SK-N-SH treated with all-trans-retinoic acid at 6 μM for 48 hours (cell line): ENCODE data around the gene PALLD.

Experiments used
- ATAC-seq: fragments of 200-7000 bp; cut with Tn5 transposase; 3 replicates; pipeline ENCODE4 v1.9.1; 2020; ENCODE audit warnings: mild to moderate bottlenecking, moderate library complexity
- ARNTL ChIP-seq: fragments of 450-650 bp; formaldehyde crosslinking; IDR thresholded peaks from 2 replicates; pipeline ENCODE4 v1.5.0; 2020; ENCODE audit warnings: low read depth, mild to moderate bottlenecking, moderate library complexity, borderline replicate concordance
- BACH2 ChIP-seq: fragments of 250-450 bp; sonication (Bioruptor Pico); IDR thresholded peaks from 2 replicates; pipeline ENCODE4 v1.9.0; 2021; ENCODE audit warnings: mild to moderate bottlenecking, borderline replicate concordance
- GLIS3 ChIP-seq: fragments of 250-450 bp; sonication (Bioruptor Pico); IDR thresholded peaks from 2 replicates; pipeline ENCODE4 v1.5.0; 2020; ENCODE audit warnings: mild to moderate bottlenecking, moderate library complexity
- ISL1 ChIP-seq: fragments of 250-450 bp; sonication (Bioruptor Pico); IDR thresholded peaks from 2 replicates; pipeline ENCODE4 v2.1.2; 2022; ENCODE audit warnings: mild to moderate bottlenecking, moderate library complexity
- RARB ChIP-seq: fragments of 250-450 bp; sonication (Bioruptor Pico); IDR thresholded peaks from 2 replicates; pipeline ENCODE4 v1.8.0; 2021; ENCODE audit warnings: mild to moderate bottlenecking, moderate library complexity
- SNAI2 ChIP-seq: fragments of 250-450 bp; sonication (Bioruptor Pico); IDR thresholded peaks from 2 replicates; pipeline ENCODE4 v1.5.0; 2020; ENCODE audit warnings: mild to moderate bottlenecking, moderate library complexity
- TCF4 ChIP-seq: fragments of 250-450 bp; sonication (Bioruptor Pico); IDR thresholded peaks from 2 replicates; pipeline ENCODE4 v1.8.0; 2021; ENCODE audit warnings: mild to moderate bottlenecking, moderate library complexity, borderline replicate concordance
- ZC3H10 ChIP-seq: fragments of 250-450 bp; sonication (Bioruptor Pico); IDR thresholded peaks from 2 replicates; pipeline ENCODE4 v1.5.1; 2021; ENCODE audit warnings: mild to moderate bottlenecking, moderate library complexity
- ZFP30 ChIP-seq: fragments of 450-650 bp; formaldehyde crosslinking; IDR thresholded peaks from 2 replicates; pipeline ENCODE4 v1.5.0; 2022; ENCODE audit warnings: mild to moderate bottlenecking, moderate library complexity
- ZNF70 ChIP-seq: fragments of 450-650 bp; formaldehyde crosslinking; IDR thresholded peaks from 2 replicates; pipeline ENCODE4 v1.5.0; 2020; ENCODE audit warnings: mild to moderate bottlenecking, moderate library complexity
- TF ChIP-seq, protein P1 (sequence below): fragments of 250-450 bp; sonication (Bioruptor Pico); IDR thresholded peaks from 2 replicates; pipeline ENCODE4 v1.8.0; 2021; ENCODE audit warnings: low read depth, mild to moderate bottlenecking, moderate library complexity, borderline replicate concordance
- TF ChIP-seq, protein P2 (sequence below): fragments of 250-450 bp; sonication (Bioruptor Pico); IDR thresholded peaks from 2 replicates; pipeline ENCODE4 v1.5.1; 2020; ENCODE audit warnings: low read depth, mild to moderate bottlenecking, moderate library complexity
- TF ChIP-seq, protein P3 (sequence below): fragments of 250-450 bp; sonication (Bioruptor Pico); IDR thresholded peaks from 2 replicates; pipeline ENCODE4 v1.5.0; 2020; ENCODE audit warnings: mild to moderate bottlenecking, moderate library complexity
- TF ChIP-seq, protein P4 (sequence below): fragments of 250-450 bp; sonication (Bioruptor Pico); IDR thresholded peaks from 2 replicates; pipeline ENCODE4 v1.8.0; 2020; ENCODE audit warnings: mild to moderate bottlenecking, moderate library complexity, borderline replicate concordance
- TF ChIP-seq, protein P5 (sequence below): fragments of 250-450 bp; sonication (Bioruptor Pico); IDR thresholded peaks from 2 replicates; pipeline ENCODE4 v1.5.1; 2021; ENCODE audit warnings: mild to moderate bottlenecking, moderate library complexity

The PALLD gene

DNA sequence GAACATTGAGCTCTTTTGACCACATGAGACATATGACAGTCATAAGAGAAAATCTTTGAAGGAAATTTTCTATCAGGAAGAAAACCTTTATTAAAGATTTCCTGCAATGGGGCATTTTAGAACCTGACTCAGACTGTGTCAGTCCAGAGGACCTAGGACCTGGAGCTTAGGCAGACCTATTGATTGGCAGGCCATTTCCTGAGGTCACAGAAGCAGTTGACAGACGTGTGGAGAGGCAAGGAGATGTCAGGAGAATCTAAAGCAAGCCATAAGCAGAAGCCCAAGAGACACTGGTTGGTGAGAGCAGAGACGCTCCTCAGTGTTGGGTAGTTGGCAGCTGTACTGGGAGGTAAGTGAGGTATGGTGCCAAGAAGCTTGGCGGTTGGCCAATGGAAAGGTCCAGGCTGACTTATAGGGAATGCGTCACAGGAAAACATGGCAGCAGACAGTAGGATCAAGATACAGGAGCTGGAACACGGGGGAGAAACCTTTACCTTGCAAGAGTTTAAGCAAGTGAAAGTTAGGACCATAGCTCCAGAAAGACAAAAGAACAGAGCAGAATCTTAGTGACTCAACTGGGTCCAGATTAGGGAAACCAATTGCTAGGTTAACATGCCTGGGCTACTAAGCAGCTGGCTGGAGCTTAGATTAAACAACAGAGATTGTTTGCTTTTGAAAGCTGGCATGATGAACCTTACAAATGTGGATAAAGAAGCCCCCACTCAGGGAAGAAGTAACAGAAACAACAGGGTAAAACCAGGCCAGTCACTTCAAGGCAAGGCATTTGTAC is 18.6 kb downstream of the PALLD start (continued):
- TF ChIP-seq, protein P1, sequence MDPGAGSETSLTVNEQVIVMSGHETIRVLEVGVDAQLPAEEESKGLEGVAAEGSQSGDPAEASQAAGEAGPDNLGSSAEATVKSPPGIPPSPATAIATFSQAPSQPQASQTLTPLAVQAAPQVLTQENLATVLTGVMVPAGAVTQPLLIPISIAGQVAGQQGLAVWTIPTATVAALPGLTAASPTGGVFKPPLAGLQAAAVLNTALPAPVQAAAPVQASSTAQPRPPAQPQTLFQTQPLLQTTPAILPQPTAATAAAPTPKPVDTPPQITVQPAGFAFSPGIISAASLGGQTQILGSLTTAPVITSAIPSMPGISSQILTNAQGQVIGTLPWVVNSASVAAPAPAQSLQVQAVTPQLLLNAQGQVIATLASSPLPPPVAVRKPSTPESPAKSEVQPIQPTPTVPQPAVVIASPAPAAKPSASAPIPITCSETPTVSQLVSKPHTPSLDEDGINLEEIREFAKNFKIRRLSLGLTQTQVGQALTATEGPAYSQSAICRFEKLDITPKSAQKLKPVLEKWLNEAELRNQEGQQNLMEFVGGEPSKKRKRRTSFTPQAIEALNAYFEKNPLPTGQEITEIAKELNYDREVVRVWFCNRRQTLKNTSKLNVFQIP (CRISPR knock-in tag), result no peak
- TF ChIP-seq BACH2 (CRISPR knock-in tag), result no peak
- TF ChIP-seq TCF4, result no peak
- TF ChIP-seq ARNTL (CRISPR knock-in tag), result no peak
- TF ChIP-seq RARB (CRISPR knock-in tag), result no peak
- TF ChIP-seq ZFP30, result no peak
- TF ChIP-seq SNAI2 (CRISPR knock-in tag), result no peak
- TF ChIP-seq, protein P2, sequence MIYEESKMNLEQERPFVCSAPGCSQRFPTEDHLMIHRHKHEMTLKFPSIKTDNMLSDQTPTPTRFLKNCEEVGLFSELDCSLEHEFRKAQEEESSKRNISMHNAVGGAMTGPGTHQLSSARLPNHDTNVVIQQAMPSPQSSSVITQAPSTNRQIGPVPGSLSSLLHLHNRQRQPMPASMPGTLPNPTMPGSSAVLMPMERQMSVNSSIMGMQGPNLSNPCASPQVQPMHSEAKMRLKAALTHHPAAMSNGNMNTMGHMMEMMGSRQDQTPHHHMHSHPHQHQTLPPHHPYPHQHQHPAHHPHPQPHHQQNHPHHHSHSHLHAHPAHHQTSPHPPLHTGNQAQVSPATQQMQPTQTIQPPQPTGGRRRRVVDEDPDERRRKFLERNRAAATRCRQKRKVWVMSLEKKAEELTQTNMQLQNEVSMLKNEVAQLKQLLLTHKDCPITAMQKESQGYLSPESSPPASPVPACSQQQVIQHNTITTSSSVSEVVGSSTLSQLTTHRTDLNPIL (CRISPR knock-in tag), result no peak

DNA sequence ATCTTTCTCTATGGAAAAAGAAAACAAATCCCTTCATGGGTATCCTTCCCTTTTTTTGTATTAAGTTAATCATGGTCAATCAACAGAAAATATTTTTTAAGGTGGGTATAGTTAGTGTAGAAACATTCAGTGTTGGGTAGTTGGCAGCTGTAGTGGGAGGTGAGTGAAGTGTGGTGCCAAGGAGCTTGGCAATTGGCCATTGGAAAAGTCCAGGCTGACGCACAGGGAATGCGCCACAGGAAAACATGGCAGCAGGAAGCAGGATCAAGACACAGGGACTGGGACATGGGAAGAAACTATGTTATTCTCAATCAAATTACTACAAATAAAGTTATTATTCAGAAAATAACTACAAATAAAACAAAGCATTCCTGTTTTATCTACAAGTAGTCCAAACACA is 20.0 kb downstream of the PALLD start:
- TF ChIP-seq, protein P3, sequence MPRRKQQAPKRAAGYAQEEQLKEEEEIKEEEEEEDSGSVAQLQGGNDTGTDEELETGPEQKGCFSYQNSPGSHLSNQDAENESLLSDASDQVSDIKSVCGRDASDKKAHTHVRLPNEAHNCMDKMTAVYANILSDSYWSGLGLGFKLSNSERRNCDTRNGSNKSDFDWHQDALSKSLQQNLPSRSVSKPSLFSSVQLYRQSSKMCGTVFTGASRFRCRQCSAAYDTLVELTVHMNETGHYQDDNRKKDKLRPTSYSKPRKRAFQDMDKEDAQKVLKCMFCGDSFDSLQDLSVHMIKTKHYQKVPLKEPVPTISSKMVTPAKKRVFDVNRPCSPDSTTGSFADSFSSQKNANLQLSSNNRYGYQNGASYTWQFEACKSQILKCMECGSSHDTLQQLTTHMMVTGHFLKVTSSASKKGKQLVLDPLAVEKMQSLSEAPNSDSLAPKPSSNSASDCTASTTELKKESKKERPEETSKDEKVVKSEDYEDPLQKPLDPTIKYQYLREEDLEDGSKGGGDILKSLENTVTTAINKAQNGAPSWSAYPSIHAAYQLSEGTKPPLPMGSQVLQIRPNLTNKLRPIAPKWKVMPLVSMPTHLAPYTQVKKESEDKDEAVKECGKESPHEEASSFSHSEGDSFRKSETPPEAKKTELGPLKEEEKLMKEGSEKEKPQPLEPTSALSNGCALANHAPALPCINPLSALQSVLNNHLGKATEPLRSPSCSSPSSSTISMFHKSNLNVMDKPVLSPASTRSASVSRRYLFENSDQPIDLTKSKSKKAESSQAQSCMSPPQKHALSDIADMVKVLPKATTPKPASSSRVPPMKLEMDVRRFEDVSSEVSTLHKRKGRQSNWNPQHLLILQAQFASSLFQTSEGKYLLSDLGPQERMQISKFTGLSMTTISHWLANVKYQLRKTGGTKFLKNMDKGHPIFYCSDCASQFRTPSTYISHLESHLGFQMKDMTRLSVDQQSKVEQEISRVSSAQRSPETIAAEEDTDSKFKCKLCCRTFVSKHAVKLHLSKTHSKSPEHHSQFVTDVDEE (CRISPR knock-in tag), result no peak
- TF ChIP-seq RARB (CRISPR knock-in tag), result no peak
- TF ChIP-seq TCF4, result no peak
- TF ChIP-seq, all 23 proteins: peak for 0
- ATAC-seq, result no peak

DNA sequence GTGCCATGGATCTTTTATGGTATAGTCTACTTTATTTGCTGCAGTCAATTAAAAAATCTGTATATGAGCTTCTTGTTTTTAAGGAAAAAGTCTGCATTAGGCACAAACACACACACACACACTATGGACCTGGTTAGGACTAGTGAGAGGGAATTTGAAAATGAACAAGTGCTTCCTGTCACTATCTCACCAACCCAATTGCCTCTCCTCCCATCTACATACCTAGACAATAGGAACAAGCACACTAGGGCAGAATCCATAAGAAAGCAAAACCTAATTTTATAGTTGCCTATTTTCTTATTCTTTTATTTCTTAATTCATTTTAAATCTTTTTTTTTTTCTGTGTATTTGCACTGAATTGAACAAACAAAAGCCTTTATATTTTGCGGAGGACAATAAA is 22.7 kb downstream of the PALLD start:
- TF ChIP-seq ZNF70 (CRISPR knock-in tag) (no peak), GLIS3 (no peak), ISL1 (CRISPR knock-in tag) (no peak), RARB (CRISPR knock-in tag) (no peak)
- TF ChIP-seq, protein P4, sequence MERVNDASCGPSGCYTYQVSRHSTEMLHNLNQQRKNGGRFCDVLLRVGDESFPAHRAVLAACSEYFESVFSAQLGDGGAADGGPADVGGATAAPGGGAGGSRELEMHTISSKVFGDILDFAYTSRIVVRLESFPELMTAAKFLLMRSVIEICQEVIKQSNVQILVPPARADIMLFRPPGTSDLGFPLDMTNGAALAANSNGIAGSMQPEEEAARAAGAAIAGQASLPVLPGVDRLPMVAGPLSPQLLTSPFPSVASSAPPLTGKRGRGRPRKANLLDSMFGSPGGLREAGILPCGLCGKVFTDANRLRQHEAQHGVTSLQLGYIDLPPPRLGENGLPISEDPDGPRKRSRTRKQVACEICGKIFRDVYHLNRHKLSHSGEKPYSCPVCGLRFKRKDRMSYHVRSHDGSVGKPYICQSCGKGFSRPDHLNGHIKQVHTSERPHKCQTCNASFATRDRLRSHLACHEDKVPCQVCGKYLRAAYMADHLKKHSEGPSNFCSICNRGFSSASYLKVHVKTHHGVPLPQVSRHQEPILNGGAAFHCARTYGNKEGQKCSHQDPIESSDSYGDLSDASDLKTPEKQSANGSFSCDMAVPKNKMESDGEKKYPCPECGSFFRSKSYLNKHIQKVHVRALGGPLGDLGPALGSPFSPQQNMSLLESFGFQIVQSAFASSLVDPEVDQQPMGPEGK, result no peak
- TF ChIP-seq, protein P2 (CRISPR knock-in tag), result no peak
- no peak for ATAC-seq

DNA sequence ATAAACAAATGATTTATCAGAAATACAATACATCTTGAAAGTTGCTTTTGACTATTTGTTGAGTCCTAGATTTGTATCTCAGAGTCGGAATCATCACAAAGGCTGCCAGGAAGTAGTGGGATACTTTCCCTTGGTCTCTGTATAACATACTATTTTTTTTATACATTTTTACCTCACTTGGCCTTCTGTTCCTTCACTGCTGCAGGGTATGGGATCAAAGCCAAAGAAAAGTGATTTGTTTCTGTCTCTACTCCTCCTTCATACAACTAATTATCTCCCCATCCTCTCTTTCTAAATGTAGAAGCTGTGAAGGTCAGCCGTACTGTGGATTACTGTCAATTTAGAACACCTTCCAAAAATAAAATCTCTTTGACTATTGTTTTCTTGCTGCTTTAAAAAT is 24.9 kb downstream of the PALLD start:
- TF ChIP-seq ZC3H10 (CRISPR knock-in tag) (no peak), ISL1 (CRISPR knock-in tag) (no peak), GLIS3 (no peak), SNAI2 (CRISPR knock-in tag) (no peak)
- TF ChIP-seq, all 23 proteins: peak for 0
- ATAC-seq, result no peak

DNA sequence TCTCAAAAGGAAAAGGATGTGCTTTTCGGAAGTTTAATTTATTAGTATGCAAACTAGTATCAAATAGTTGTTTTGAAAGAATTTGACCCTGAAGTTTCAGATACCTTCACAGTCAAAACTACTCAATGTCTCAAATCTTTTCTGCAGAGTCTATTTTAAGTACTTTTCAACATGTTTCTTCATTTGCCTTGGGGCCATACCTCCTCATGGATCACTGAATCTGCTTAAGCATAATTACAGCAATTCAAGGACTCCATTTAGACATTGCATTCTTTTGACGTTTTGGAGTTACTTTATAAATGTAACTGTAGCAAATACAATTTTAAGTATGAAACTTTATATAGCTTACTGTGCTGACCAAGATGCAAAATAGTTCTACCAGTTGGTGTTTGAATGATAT is 25.5 kb downstream of the PALLD start:
- no peak for ATAC-seq
- TF ChIP-seq, protein P2 (CRISPR knock-in tag), result no peak
- TF ChIP-seq, protein P5, sequence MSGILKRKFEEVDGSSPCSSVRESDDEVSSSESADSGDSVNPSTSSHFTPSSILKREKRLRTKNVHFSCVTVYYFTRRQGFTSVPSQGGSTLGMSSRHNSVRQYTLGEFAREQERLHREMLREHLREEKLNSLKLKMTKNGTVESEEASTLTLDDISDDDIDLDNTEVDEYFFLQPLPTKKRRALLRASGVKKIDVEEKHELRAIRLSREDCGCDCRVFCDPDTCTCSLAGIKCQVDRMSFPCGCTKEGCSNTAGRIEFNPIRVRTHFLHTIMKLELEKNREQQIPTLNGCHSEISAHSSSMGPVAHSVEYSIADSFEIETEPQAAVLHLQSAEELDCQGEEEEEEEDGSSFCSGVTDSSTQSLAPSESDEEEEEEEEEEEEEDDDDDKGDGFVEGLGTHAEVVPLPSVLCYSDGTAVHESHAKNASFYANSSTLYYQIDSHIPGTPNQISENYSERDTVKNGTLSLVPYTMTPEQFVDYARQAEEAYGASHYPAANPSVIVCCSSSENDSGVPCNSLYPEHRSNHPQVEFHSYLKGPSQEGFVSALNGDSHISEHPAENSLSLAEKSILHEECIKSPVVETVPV (CRISPR knock-in tag), result no peak
- TF ChIP-seq SNAI2 (CRISPR knock-in tag), result no peak
- TF ChIP-seq, protein P4, result no peak
